ENCODE data around the gene ABI2.
A peak's percentile ranks its signal among the peaks of the same experiment; 100 is the strongest.
"Not testable (repeated sequence)": the region's sequence is repeated elsewhere in the genome, so short reads cannot be mapped to it uniquely, and the experiment has no call there.

The ABI2 gene

DNA sequence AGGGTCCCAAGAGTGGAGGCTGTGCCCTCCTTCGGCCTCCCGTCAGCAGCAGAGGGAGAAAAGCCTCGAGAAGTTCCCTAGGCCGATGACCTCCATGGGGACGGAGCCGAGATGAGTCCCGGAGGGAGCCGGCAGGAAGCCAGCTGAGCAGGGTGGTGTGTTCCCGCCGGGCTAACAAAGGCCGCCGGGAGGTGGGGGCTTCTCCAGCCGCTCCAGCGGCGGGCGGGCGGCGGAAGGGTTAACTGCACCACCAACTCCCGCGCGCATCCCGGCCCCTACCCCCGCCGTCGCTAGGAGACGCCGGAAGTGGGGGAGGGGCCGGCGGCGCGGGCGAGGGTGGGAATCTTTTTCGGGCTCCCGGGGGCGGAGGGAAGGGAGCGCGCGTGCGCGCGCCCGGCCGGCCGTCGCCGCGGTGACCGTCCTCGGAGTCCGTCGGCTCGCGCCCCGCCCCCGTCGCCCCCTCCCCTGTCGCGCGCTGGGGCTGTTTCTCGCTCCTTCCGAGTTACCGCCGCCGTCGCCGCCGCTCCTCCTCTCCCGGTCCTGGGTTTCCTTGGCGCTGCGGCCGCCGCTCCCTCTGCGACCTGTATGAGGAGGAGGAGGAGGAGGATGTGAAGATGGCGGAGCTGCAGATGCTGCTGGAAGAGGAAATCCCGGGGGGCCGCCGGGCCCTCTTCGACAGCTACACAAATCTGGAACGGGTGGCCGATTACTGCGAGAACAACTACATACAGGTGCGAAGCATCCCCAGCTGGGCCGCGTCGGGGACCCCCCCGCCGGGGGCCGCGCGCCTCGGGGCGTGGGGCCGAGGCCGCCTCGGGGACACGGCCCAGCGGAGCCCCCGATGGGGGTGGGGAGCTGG, at the start of gene ABI2:
TSS of gene ABI2 (plus strand) at position 494 of the 859 bp plus-strand sequence. CDS start at position 615, 121 bp downstream.
- DNase-seq, result peak; percentile 12 to 34 (median 20)

DNA sequence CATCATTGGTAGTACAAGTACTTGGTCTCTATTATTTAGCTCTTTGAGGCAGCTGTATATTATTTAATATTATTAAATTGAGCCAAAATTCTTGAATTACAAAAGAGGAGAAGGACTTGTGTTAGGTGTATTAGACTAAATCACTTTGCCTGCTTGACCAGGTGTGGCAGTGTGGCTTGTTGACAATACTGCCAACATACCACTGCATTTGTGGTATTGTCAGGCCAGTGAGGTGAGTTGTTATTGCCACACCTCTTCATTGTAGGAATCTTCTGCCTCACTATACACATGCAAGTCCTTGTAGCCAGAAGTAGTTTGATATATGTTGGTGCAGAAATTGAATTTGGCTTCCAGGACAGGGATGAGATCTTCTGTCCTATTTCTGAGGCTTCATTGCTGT, 48.9 kb upstream of the ABI2 start:
- no peak for DNase-seq

DNA sequence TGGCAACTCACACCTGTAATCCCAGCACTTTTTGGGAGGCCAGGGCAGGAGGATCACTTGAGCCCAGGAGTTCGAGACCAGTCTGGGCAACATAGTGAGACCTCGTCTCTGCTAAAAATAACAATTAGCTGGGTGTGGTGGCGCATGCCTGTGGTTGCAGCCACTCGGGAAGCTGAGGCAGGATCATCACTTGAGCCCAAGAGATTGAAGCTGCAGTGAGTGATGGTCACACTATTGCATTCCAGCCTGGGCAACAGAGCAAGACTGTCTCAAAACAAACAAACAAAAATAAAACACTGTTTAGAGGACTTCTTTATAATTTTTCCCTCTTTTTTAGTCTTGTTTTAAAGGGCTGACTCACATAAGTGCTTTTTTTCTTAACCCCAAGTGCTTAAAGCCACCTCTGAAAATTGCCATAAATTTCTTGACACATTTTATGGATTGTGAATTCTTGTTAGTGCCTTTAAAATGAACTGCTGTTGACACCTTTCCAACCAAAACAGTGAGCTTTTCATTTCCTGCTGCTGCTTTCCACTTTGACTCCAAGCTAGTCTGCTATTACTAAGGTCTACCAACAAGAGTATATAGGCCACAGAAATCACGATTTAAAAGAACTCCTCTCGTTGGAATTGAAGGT, 47.6 kb upstream of the ABI2 start:
- DNase-seq, result no peak

DNA sequence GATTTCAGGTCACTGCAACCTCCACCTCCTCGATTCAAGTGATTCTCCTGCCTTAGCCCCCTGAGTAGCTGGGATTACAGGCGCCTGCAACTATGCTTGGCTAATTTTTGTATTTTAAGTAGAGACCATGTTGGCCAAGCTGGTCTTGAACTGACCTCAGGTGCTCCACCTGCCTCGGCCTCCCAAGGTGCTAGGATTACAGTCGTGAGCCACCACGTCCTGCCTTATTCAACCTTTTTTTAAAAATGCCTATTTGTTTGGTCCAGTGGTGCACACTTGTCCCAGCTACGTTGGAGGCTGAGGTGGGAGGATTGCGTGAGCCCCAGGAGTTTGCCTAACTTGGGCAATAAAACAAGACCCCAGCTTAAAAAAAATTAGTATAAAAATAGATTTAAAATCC, 46.1 kb upstream of the ABI2 start:
- no peak for DNase-seq

DNA sequence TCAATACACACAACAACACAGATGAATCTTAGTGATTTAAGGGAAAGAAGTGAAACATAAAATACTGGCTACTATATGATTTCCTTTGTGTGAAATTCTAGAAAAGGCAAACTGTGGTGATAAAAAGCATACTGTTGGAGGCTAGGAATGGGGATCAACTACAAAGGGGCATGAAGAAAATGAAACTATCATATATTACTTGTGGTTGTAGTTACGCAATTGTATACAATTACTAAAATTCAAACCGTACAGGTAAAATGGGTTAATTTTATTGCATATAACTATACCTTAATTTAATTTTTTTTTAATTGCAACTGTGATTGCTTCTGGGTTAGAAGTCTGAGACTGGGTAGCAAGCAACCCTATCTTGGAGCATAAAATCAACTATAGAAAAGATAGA, 41.7 kb upstream of the ABI2 start:
- DNase-seq, result no peak

DNA sequence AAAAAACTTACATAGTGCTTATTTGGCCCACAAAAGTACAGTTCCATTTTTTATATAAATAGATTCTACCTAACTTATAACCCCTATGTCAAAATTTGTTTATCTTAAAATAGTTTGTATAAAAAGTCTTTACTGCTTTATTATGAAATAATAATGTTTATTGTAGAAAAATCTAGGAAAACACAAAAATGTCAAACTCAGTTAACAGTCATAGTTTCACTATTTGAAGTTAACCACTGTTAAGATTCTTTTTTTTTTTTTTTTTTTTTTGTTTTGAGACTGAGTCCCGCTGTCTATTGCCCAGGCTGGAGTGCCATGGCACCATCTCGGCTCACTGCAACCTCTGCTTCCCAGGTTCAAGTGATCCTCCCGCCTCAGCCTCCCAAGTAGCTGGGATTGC, 26.5 kb upstream of the ABI2 start:
- DNase-seq, result no peak

DNA sequence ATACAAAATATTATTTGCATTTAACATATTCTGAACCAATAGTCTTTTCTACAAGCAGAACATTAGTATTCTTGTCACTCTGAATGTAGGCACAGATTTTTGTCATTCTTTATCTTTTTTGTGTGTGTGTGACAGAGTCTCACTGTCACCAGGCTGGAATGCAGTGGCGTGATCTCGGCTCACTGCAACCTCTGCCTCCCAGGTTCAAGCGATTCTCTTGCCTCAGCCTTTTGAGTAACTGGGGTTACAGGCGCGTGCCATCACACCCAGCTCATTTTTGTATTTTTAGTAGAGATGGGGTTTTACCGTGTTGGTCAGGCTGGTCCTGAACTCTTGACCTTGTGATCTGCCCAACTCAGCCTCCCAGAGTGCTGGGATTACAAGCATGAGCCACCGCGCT, 25.6 kb upstream of the ABI2 start:
- not testable (repeated sequence) for DNase-seq

DNA sequence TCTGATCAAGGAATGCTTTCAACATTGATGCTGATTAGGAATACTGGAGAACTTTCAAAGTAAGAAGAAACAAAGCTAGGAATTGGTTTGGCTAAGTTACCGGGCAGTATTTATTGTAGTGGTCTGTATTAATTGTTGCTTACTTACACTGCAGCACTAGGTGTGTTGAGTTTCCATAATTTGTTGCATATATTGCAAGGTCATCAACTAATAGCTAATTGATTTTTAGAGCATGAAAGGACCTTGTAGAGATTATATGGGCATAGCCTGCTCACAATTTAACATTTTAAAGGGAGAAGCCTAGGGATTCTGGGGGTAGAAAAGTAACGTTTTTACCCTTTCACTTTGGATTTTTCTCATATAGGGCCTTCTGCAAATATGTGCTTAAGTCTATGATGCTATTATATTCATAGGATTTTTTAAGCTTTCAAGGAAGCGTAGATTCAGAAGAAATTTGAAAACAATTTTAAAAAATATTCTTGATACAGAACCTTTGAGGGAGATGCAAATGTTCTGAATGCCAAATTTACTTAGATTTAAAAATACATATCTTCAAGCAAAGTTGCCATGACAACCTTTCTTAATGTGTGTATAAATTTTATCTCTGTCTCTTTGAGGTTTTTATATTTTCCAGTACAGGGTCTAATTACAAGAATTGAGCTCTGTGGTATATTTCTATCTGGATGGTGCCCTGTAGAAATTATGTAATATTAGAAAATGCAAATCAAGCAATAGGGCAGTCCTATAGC, 17.3 kb upstream of the ABI2 start:
- DNase-seq, result no peak

DNA sequence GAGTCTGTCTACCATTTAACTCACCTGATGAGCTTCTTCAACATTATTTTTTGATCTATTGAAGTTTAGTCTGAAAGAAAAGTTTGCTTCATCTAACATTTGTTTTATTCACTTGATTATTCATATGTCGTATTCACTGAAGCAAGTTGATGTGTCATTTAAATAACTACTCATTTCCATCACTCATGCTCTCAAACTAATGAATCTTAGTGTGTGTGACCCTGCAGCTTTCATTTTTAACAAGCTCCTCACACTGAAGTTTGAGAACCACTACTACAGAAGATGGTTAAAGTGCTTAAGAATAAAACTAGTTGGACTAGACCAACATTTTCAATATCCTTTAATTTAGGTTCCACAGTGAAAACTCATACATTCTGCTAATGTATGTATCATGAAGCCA, 1.8 kb upstream of the ABI2 start:
- DNase-seq, result no peak

DNA sequence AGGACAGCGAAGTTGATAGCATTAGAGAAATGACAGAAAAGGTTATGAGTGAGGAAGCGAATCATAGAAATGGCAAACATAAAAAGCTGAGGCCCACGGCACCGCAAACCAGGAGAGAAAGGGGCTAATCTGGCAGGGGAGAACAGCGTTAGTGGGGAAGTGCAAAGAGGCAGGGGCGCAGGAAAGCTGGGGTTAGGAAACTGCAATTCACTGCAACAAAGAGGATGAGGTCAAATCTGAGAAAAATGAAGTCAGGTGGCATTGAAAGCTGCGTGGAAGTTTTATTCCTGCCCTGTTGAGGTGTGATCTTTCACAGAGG, 653 bp upstream of the ABI2 start:
- DNase-seq, result no peak

DNA sequence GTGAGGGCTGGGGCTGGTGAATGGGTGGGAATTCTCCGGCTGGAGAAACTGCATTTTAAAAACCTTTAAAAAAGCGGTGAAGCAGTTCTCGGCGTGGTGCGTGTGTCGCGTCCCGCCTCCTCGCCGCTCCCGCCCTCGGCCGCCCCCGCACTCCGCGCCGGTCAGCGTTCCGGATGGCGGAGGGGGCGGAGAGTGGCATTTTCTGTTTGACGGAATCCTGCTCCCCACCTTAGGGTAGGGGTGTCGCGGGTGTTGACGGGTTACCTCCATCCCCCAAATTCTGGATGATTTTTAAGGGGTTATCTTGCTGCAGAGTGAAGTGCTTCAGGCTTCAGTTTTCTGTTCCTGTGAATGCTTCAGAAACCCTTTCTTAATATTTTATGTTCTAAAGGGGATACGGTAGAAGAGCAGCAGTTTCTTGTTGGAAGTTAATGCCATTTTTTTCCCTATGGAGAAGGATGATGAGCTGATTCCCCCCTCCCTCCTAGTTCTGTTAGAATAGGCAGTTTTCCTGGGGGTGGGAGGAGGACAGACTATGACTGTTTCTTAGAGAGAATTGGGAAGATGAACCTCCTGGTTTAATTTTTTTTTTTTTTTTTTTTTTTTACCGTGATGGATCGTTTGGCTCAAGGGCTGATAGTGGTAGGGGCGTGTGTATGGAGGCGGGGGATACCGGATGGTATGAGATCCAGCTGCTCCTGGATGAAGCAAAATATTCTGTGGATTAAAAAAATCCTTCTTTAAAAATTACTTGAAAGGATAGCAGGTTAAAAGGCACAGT, 756 bp downstream of the ABI2 start:
- peak in 2 of 4 experiments; percentile 10 to 12 for DNase-seq

DNA sequence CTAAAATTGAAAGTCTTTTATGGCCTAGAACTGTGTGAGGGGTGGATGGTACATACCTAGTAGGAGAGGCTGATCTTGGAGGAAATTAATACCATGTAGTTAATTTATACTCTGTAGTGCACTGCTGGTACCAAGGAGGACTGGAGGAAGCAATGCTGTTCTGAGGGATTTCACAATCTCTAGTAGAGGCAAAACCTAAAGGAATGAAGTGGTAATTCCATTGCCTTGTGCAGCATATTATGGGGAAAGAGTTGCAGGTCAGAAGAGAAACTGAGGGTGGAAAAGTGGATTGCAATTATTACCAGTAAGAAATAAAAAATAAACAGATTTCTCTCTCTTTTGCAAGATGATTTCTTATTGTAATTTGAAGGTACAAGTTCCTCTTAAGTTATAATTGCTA, 2.2 kb downstream of the ABI2 start:
- no peak for DNase-seq

DNA sequence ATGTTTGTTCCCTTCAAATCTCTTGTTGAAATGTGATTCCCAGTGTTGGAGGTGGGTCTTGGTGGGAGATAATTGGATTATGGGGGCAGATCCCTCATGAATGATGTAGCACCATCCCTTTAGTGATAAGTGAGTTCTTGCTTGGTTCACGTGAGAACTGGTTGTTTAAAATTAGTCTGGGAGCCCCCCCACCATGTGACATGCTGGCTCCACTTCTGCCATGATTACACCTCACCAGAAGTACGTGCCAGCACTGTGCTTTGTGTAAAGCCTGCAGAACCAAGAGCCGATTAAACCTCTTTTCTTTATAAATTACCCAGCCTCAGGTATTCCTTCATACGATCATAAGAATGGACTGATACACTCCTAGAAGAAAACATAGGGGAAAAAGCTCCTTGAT, 10.1 kb downstream of the ABI2 start:
- no peak for DNase-seq

DNA sequence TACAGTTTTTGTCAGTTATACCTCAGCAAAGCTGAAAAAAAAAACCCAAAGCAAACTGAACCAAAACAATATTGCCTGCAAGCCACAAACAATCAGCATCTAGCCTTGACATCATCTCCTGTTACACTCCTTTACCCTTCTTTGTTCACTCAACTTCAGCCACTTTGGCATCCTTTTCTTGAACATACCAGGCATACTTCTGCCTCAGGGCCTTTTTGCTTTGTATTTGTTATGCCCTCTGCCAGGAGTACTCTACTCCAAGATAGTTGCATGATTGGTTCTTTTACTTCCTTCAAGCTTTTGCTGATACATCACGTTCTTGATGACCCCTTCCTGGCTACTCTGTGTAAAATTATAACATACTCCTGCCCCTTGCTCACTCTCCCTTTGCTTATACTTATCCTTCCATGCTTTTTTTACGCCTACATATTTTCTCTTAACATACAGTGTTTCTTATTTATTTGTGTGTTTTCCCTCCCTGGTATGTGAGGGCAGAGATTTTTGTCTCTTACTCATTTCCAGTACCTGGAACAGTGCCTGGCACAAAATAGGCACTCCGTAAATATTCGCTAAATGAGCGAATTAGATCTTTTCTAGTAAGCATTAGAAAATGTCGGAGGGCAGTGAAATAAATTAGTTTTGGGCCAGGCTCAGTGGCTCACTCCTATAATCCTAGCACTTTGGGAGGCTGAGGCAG, 12.7 kb downstream of the ABI2 start:
- DNase-seq, result no peak

DNA sequence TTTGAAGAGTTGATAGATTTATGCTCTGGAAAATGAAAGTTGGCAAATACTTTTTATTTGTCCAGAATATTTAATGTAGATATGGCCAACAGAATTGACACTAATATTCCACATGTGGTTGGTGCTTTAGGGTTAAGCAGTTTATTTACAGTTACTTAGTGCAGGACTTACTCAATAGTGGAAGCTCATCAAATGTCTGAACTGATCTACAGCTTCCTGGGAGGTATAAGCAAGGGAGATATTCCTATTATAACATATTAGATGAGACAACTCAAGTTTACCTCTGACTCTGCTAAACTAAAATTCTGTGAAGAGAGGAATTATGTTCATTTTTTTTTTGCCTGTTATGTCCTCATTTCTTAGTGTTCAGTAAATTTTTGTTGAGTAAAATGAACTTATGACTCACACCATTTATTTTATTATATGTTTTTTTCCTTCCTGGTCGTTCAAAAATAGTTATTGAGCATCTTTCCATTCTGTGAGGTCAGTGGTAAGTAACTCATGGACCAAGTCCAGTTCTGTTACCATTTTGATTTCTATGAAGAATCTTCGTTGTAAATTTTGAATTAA, 13.6 kb downstream of the ABI2 start:
- DNase-seq, result no peak

DNA sequence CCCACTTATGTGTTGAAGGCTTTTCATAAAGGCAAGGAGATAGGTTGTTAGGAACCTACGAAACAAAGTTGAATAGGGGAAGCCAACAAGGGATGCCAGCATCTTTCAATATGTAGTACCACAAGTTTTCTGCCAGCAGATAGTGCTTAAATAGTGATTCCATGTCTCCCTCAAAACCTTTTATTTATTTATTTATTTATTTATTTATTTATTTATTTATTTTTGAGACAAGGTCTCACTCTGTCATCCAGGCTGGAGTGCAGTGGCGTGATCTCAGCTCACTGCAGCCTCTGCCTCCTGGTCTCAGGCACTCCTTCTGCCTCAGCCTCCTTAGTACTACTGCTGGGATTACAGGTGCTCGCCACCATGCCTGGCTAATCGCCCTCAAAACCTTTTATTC, 14.2 kb downstream of the ABI2 start:
- not testable (repeated sequence) for DNase-seq

DNA sequence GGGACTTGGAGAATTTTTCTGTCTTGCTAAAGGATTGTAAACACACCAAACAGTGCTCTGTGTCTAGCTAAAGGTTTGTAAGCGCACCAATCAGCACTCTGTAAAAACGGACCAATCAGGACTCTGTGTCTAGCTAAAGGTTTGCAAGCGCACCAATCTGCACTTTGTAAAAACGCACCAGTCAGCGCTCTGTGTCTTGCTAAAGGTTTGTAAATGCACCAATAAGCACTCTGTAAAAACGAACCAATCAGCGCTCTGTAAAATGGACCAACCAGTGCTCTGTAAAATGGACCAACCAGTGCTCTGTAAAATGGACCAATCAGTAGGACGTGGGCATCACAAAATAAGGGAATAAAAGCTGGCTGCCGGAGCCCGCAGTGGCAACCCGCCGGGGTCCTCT, 16.5 kb downstream of the ABI2 start:
- no peak for DNase-seq

DNA sequence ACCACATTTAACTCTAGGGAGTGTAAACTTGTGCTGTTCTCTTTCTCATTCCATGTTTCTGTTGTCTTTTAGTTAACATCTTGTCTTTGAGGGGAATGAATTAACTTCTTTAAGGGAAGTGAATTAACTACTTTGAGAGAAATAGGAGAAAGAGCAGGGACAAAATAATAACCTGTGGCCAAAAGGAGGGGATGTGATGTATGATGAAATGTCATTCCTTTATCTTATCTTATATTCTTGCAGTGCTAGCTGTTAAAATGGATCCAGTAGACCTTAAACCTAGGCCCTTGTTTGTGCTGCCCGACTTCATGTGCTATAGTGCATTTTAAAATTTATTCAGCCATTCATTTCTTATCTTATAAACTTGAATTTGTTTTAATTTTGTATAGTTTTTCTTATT, 18.4 kb downstream of the ABI2 start:
- DNase-seq, result no peak

DNA sequence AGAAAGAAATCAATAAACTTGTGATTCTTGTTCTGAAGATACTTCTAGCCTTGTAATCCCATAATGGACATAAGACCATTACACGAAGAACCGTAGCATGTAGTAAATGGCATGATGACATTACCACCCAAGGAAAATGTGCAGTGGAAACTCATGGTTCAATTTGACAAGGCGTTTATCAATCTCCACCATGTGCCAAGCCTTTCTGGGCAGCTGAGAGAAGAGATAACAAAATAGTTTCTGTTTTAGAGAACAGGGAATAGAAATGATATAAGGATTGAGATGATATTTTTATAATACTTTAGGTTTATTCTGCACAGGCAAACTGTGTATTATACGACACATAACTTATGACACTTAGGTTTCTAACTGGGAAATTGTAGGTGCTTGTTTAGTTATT, 19.2 kb downstream of the ABI2 start:
- DNase-seq, result no peak

DNA sequence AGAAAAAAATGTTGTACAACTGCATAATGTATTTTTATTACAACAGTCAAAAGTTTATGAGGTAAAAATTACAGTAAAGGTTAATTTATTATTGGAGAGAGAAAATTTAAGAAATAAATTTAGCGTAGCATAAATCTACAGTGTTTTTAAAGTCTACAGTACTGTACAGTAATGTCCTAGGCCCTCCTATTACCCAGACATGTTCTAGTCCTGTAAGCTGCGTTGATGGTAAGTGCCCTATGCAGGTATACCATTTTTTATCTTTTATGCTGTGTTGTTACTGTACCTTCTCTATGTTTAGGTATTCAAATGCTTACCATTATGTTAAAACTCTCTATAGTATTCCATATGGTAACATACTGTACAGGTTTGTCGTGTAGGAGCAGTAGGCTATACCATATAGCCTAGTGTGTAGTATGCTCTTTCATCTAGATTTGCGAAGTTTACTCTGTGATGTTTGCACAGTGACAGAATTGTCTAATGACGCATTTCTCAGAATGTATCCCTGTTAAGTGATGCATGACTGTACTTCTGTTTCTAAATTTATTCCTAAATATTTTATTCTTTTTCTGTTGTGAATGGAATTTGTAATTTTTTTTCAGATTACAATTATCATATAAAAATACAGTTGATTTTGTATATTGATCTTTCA, 24.5 kb downstream of the ABI2 start:
- DNase-seq, result no peak

DNA sequence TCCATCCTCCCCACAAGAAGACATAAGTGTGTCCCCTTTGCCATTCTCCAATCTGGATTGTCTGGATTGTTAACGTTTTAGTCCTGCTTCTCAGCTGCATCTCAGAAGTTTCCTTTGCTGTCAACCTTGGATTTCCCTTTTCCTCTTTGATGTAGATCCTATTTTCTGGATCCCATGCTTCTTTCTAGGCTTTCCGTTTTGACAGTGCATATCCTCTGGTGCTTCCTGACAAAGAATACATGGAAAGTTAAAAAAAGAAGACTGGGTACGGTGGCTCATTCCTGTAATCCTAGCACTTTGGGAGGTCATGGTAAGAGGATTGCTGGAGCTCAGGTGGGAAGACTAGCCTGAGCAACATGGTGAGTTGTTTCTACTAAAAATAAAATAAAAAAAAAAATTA, 26.8 kb downstream of the ABI2 start:
- DNase-seq, result no peak

DNA sequence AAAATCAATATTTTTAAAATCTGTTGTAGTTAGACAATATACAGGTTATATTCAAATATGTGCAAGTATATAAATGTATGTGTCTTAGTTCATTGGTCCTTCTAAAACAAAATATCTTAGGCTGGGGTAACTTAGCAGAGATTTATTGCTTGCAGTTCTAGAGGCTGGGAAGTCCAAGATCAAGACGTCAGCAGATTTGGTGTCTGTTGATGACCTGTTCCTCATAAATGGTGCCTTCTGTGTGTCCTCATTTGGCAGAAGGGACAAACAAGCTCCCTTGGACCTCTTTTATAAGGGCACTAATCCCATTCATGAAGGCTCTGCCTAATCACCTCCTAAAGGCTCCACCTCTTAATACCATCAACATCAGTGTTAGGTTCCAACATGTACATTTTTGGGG, 31.3 kb downstream of the ABI2 start:
- no peak for DNase-seq

Data from activated CD4-positive, CD25-positive, alpha-beta regulatory T cell (primary cell).